Cardiac muscle cell (in vitro differentiated cells and primary cell): ENCODE measurements around the gene CD69. TPM values are rescaled to one million over a fixed set of nuclear protein-coding genes. Genes with fewer than 3 reads are reported as not detected.
"Not testable (repeated sequence)": the region's sequence is repeated elsewhere in the genome, so short reads cannot be mapped to it uniquely, and the experiment has no call there.

Experiments used
- DNase-seq, 2 donors: peaks; one replicate each; pipeline versions ENCODE4 v3.0.0 to v3.0.0-alpha.2; 2010 to 2017; ENCODE audit warnings: low read depth in 1 of 2, low spot score in 1 of 2
- H3K27ac ChIP-seq: fragments of 200-600 bp; sonication (generic); 2 replicates; pipeline ENCODE4 v1.5.1; 2016
- H3K27me3 ChIP-seq: fragments of 200-600 bp; sonication (generic); 2 replicates; pipeline ENCODE4 v1.6.0; 2016; ENCODE audit warnings: control low read depth
- H3K36me3 ChIP-seq: fragments of 200-600 bp; sonication (generic); 2 replicates; pipeline ENCODE4 v1.5.1; 2016; ENCODE audit warnings: control low read depth
- H3K4me1 ChIP-seq: fragments of 200-600 bp; sonication (generic); 2 replicates; pipeline ENCODE4 v1.8.1; 2017; ENCODE audit warnings: low read depth, mild to moderate bottlenecking, mixed run types
- H3K4me3 ChIP-seq: fragments of 200-600 bp; sonication (generic); 2 replicates; pipeline ENCODE4 v1.5.1; 2016; ENCODE audit warnings: mild to moderate bottlenecking
- H3K9me3 ChIP-seq: fragments of 200-600 bp; sonication (generic); 2 replicates; pipeline ENCODE4 v1.5.1; 2017; ENCODE audit warnings: low read depth, mild to moderate bottlenecking, control low read depth
- CTCF ChIP-seq: IDR thresholded peaks from 2 replicates; pipeline ENCODE4 v1.5.1; 2012; ENCODE audit warnings: low read depth, mild to moderate bottlenecking, low read length
- polyA plus RNA-seq: library from polyadenylated mRNA; unstranded; fragments of >200 nt; fragmentation: Nextera tagmentation; extraction: Ambion mirVana; gene quantifications from 2 replicates; pipeline ENCODE4 v1.2.1, GENCODE V29; 2016
- total RNA-seq: library from RNA; depleted of rRNA; stranded (reverse); fragments of >200 nt; gene quantifications from 2 replicates; pipeline ENCODE4 v1.2.3, GENCODE V29; 2016

Gene CD69
- total and polyA plus RNA-seq, 2 experiments from 2014 or later, result not detected

- no peak overlapping the region for H3K27ac ChIP-seq
- H3K9me3 ChIP-seq, result no peaks in the 10 kb centered on the region
- H3K4me1 ChIP-seq, result no peaks in the 10 kb centered on the region
- no peaks in the 10 kb centered on the region for H3K36me3 ChIP-seq
- no peak for TF ChIP-seq CTCF
- no peaks in the 10 kb centered on the region for H3K27me3 ChIP-seq
- DNase-seq, result no peak
- H3K4me3 ChIP-seq, result no peak overlapping the region
These were observed 11.1 kb downstream of the CD69 start for GRCh38 chr12:9749640-9750039.

GRCh38 chr12:9745199-9745598 lies 15.5 kb downstream of the CD69 start:
- no peak overlapping the region for H3K4me3 ChIP-seq
- H3K4me1 ChIP-seq, result peaks cover 5% of the 10 kb centered on the region
- no peaks in the 10 kb centered on the region for H3K27me3 ChIP-seq
- no peak overlapping the region for H3K27ac ChIP-seq
- H3K36me3 ChIP-seq, result no peaks in the 10 kb centered on the region
- no peak for TF ChIP-seq CTCF
- H3K9me3 ChIP-seq, result no peaks in the 10 kb centered on the region
- no peak for DNase-seq

- no peak for DNase-seq
- Histone ChIP-seq H3K4me3 (no peak overlapping the region), H3K27me3 (no peaks in the 10 kb centered on the region), H3K36me3 (no peaks in the 10 kb centered on the region), H3K9me3 (no peaks in the 10 kb centered on the region), H3K27ac (no peak overlapping the region), H3K4me1 (peaks cover 5% of the 10 kb centered on the region)
- TF ChIP-seq CTCF, result no peak
These were observed 18.0 kb downstream of the CD69 start for GRCh38 chr12:9742661-9743060.

- no peak for TF ChIP-seq CTCF
- no peaks in the 10 kb centered on the region for H3K9me3 ChIP-seq
- H3K27me3 ChIP-seq, result no peaks in the 10 kb centered on the region
- no peak overlapping the region for H3K4me3 ChIP-seq
- no peak overlapping the region for H3K27ac ChIP-seq
- no peaks in the 10 kb centered on the region for H3K36me3 ChIP-seq
- peaks cover 5% of the 10 kb centered on the region for H3K4me1 ChIP-seq
- no peak for DNase-seq
These were observed 19.0 kb downstream of the CD69 start for GRCh38 chr12:9741726-9742125.

GRCh38 chr12:9740106-9740750 lies 20.5 kb downstream of the CD69 start:
- DNase-seq, result no peak
- no peaks in the 10 kb centered on the region for H3K27me3 ChIP-seq
- no peaks in the 10 kb centered on the region for H3K36me3 ChIP-seq
- peaks cover 5% of the 10 kb centered on the region for H3K4me1 ChIP-seq
- TF ChIP-seq CTCF, result no peak
- H3K4me3 ChIP-seq, result no peak overlapping the region
- no peak overlapping the region for H3K27ac ChIP-seq
- H3K9me3 ChIP-seq, result no peaks in the 10 kb centered on the region

- not testable (repeated sequence) for H3K36me3 ChIP-seq, H3K4me1 ChIP-seq, H3K27me3 ChIP-seq, H3K27ac ChIP-seq, H3K9me3 ChIP-seq, H3K4me3 ChIP-seq
- DNase-seq, result peak in 1 of 2 donors; percentile 20
These were observed 21.1 kb downstream of the CD69 start for GRCh38 chr12:9739404-9740105.

GRCh38 chr12:9738905-9739304 lies 21.8 kb downstream of the CD69 start:
- H3K4me3 ChIP-seq, H3K9me3 ChIP-seq, DNase-seq: not testable (repeated sequence)

More at GRCh38 chr12:9738905-9739304, 21.8 kb downstream of the CD69 start:
- H3K27me3 ChIP-seq, H3K36me3 ChIP-seq, H3K27ac ChIP-seq, H3K4me1 ChIP-seq: not testable (repeated sequence)
